ENCODE measurements around the gene RPP40. TPM values are rescaled to one million over a fixed set of nuclear protein-coding genes. Genes with fewer than 3 reads are reported as not detected.
A peak's percentile ranks its signal among the peaks of the same experiment; 100 is the strongest.

RPP40 gene
- total and polyA plus RNA-seq, 8 donors, result 0.97 to 3.7 (median 2.5) TPM

GRCh38 chr6:4973982-4974745, 29.7 kb downstream of the RPP40 start:
- no peak overlapping the region for H3K27ac ChIP-seq

GRCh38 chr6:4973415-4973814, 30.4 kb downstream of the RPP40 start:
- H3K27ac ChIP-seq, result no peak overlapping the region
- no peak overlapping the region for H3K4me3 ChIP-seq
- H3K4me1 ChIP-seq, result no peaks in the 10 kb centered on the region
- ATAC-seq (no peak), FAIRE-seq (no peak), DNase-seq (no peak)
- H3K36me3 ChIP-seq, result no peaks in the 10 kb centered on the region
- TF ChIP-seq, protein P1, sequence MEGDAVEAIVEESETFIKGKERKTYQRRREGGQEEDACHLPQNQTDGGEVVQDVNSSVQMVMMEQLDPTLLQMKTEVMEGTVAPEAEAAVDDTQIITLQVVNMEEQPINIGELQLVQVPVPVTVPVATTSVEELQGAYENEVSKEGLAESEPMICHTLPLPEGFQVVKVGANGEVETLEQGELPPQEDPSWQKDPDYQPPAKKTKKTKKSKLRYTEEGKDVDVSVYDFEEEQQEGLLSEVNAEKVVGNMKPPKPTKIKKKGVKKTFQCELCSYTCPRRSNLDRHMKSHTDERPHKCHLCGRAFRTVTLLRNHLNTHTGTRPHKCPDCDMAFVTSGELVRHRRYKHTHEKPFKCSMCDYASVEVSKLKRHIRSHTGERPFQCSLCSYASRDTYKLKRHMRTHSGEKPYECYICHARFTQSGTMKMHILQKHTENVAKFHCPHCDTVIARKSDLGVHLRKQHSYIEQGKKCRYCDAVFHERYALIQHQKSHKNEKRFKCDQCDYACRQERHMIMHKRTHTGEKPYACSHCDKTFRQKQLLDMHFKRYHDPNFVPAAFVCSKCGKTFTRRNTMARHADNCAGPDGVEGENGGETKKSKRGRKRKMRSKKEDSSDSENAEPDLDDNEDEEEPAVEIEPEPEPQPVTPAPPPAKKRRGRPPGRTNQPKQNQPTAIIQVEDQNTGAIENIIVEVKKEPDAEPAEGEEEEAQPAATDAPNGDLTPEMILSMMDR (IDR thresholded peaks at IDR 0.05), result no peak
- H3K27me3 ChIP-seq, result no peaks in the 10 kb centered on the region
- H3K9me3 ChIP-seq, result no peaks in the 10 kb centered on the region
- 79 to 88% methylated on average over 13 of the region's 13 CpGs for WGBS, 2 donors
- intact Hi-C loops (cut with DNase I), result no loop called here

More at GRCh38 chr6:4973982-4974745, 29.7 kb downstream of the RPP40 start:
- intact Hi-C loops (cut with DNase I), result no loop called here
- WGBS, 2 donors, result 21 to 23% methylated on average over 14 of the region's 14 CpGs
- no peaks in the 10 kb centered on the region for H3K4me1 ChIP-seq
- DNase-seq, result no peak
- TF ChIP-seq, protein P1 (IDR thresholded peaks at IDR 0.05), result no peak
- no peaks in the 10 kb centered on the region for H3K9me3 ChIP-seq
- ATAC-seq, result peak in 3 of 4 donors; percentile 36 to 67 (median 49)
- no peaks in the 10 kb centered on the region for H3K27me3 ChIP-seq
- no peaks in the 10 kb centered on the region for H3K36me3 ChIP-seq
- H3K4me3 ChIP-seq, result no peak overlapping the region
- no peak for FAIRE-seq

- Histone ChIP-seq H3K27me3 (no peaks in the 10 kb centered on the region), H3K36me3 (no peaks in the 10 kb centered on the region), H3K27ac (no peak overlapping the region), H3K4me1 (no peaks in the 10 kb centered on the region), H3K4me3 (no peak overlapping the region), H3K9me3 (no peaks in the 10 kb centered on the region)
- no peak for DNase-seq
- intact Hi-C loops (cut with DNase I), result no loop called here
- TF ChIP-seq, protein P1 (IDR thresholded peaks at IDR 0.05), result no peak
- no peak for ATAC-seq
- 66 to 73% methylated on average over 10 of the region's 10 CpGs for WGBS, 2 donors
- no peak for FAIRE-seq
Measured at GRCh38 chr6:4972438-4972837, 31.4 kb downstream of the RPP40 start.

GRCh38 chr6:4971851-4972250, 32.0 kb downstream of the RPP40 start:
- TF ChIP-seq, protein P1 (IDR thresholded peaks at IDR 0.05), result no peak
- Histone ChIP-seq H3K27me3 (no peaks in the 10 kb centered on the region), H3K4me1 (no peaks in the 10 kb centered on the region), H3K27ac (no peak overlapping the region), H3K36me3 (no peaks in the 10 kb centered on the region), H3K4me3 (no peak overlapping the region), H3K9me3 (no peaks in the 10 kb centered on the region)
- no peak for FAIRE-seq
- no peak for ATAC-seq
- 68 to 82% methylated on average over 7 of the region's 7 CpGs for WGBS, 2 donors
- no peak for DNase-seq
- intact Hi-C loops (cut with DNase I), result no loop called here

GRCh38 chr6:4970739-4971395, 33.0 kb downstream of the RPP40 start:
- intact Hi-C loops (cut with DNase I), result no loop called here
- no peak for FAIRE-seq
- no peaks in the 10 kb centered on the region for H3K4me1 ChIP-seq
- no peaks in the 10 kb centered on the region for H3K36me3 ChIP-seq
- TF ChIP-seq, protein P1 (IDR thresholded peaks at IDR 0.05), result no peak
- ATAC-seq, result no peak
- no peaks in the 10 kb centered on the region for H3K9me3 ChIP-seq
- H3K27me3 ChIP-seq, result no peaks in the 10 kb centered on the region
- WGBS, 2 donors, result 42 to 57% methylated on average over 9 of the region's 9 CpGs
- H3K4me3 ChIP-seq, result no peak overlapping the region
- no peak overlapping the region for H3K27ac ChIP-seq
- DNase-seq, result no peak
